Measurements from ENCODE around the gene CCKAR.
"Not testable (repeated sequence)": the region's sequence is repeated elsewhere in the genome, so short reads cannot be mapped to it uniquely, and the experiment has no call there.

CCKAR gene

GRCh38 chr4:26490111-26490959, at the start of gene CCKAR:
TSS of gene CCKAR (minus strand) at chr4:26490484. CDS start at chr4:26490267, 217 bp downstream.
- DNase-seq (ENCODE audit: low spot score), result no peak

DNA sequence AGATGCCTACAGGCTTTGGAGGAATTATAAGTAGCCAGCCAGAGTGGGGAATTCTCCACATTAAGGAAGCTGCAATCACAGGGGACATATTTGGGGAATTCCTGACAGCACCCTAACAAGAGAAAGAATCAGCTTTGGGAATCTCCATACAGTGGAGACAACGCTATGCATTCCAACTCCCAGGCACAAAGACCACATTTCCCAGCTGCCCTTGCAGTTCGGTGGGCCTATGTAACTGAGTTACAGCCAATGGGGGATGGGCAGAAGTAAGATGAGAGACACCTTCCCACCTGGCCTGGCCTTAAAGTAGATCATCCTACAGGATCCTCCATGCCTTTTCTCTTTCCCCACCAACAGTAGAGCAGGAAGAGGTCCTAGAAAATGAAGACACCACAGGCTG, 43.4 kb upstream of the CCKAR start:
- no peak for DNase-seq (ENCODE audit: low spot score)

DNA sequence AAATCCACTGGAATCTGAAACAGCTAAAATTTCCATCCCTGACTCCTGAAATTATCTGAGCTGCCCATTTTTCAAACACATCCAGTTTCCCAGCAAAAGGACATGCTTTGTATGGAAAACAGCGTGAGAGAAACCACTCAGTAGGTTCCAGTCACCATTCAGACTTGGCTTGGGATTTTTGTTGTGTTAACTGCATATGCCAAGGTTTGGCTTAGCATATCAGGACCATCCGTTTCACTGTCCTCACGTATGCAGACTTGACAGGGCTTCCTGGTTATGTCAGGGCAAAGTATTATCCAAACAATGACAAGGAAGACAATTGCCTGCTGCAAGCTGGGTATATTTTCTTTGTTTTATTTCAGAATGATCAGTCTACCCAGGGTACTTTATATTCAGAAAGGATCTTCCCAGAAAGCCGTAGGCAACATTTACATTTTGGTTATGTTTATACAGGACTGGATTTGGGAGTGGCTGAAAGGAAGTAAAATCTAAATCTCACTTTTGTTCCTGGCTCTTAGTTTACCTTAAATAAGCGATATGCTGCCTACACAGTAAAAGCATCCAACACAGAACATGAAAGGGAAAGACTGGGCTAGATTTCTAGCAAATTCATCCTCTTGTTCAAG, 41.3 kb upstream of the CCKAR start:
- DNase-seq (ENCODE audit: low spot score), result no peak

GRCh38 chr4:26530099-26530498, 39.8 kb upstream of the CCKAR start:
- no peak for DNase-seq (ENCODE audit: low spot score)

- DNase-seq (ENCODE audit: low spot score), result no peak
Measured at GRCh38 chr4:26529479-26529878, 39.2 kb upstream of the CCKAR start.

DNA sequence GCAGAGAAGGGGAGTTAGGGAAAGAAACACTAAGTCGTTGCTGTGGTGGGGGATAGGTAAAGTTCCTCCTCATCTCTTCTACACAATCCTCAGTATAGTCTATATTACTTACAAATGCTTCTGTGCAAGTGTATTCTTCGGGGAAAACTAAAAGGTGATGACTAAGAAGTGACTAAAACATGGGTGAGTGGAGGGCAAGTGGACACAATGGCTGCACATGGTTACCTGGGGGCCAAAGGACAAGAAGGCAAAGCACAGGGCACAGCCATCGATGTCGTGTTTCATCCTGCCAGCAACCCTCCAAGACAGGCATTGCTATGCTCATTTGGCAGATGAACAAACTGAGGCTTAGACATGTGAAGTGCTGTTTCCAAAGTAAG, 35.5 kb upstream of the CCKAR start:
- no peak for DNase-seq (ENCODE audit: low spot score)

DNA sequence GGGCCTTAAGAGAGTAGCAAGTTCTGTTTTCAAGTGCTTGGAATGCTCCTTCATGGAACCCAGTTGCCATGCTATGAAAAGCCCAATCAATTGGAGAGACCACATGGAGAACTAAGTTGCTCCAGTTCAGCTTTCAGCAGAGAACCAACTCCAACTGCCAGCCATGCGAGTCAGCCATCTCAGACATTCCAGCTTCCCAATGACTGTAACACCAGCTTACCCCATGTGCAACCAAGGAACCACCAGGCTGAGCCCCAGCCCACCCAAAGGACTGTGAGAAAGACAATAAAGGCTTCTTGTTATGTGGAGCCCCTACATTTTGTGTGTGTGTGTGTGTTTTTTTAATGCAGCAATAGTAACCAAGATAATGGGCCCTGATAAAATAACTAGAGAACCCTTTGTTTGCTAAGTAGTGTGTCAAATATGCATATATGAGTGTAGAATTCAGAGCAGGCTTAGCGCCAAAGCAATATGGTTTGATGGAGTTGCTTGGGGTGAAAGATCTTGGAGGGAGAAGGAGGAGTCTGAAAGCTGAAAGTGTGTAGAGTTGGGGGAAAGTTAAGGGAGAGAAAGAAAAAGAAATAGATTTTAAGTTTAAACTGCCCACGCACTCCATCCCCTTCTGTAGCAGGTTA, 35.0 kb upstream of the CCKAR start:
- DNase-seq (ENCODE audit: low spot score), result no peak

GRCh38 chr4:26524011-26524410, 33.7 kb upstream of the CCKAR start:
- no peak for DNase-seq (ENCODE audit: low spot score)

DNA sequence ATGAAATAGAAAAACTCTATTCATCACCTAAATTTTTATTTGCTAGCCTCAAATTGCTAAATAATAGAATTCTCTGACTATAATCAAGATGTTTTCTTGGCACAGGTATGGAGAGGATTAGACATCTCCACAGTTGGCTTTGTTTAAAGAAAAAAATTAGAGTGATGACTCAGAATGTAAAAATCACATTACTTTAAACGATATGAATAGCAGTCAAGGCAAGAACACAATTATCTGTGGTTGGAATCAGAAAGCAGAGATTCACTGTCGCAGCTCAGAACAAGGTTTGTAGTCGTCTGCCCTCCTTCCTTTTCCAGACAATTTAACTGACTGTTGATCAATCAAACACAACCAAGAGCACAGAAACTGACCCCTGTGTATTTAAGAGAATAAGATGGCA, 32.2 kb upstream of the CCKAR start:
- DNase-seq (ENCODE audit: low spot score), result no peak

- no peak for DNase-seq (ENCODE audit: low spot score)
Measured at GRCh38 chr4:26520728-26521450, 30.6 kb upstream of the CCKAR start.

GRCh38 chr4:26515936-26516335, 25.7 kb upstream of the CCKAR start:
- no peak for DNase-seq (ENCODE audit: low spot score)

DNA sequence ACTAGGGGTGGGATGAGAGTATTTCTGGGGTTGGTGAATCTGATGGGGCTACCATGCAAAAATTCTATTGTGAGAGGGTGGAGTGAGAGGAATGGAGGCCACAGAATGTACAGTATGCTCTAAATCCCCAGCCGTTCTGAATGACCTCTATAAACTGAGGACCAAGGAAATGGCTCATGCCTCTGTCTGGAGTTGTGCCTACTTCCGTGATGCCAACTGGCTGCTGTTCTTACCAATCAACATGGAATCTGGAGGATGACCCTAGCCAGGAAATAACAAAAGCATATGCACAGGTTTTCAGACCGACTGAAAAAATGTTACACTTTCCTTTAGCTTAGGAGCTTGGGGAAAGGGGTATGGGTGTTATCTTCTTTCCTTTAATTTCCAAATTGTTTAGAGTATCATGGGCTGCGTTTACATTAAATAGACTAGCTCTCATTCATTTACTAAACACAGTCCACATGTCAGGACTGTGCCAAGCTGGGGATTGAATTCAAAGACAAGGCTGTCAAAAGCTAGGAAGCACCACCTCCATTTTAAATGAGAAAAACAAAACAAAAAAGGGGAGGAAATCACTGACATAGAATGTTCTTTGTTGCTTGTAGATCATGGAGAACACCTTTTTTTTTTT, 20.2 kb upstream of the CCKAR start:
- DNase-seq (ENCODE audit: low spot score), result no peak

- no peak for DNase-seq (ENCODE audit: low spot score)
Measured at GRCh38 chr4:26509681-26510333, 19.5 kb upstream of the CCKAR start.

DNA sequence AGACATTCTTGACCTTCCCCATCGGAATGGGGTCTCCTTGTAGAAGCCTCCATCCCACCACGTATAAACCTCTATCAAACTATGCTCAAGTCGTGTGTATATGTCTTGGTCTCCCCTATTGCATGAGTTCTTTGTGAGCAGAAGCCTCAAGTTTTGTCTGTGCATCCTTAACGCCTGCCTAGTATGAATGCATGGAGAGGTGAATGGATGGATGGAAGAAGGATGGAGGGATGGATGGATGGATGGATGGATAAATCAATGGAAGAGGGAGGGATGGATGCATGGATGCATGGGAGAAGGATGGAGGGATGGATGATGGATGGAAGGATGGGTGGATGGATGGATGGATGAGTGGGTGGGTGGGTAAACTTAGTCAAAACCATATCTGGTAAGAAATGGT, 17.0 kb upstream of the CCKAR start:
- no peak for DNase-seq (ENCODE audit: low spot score)

DNA sequence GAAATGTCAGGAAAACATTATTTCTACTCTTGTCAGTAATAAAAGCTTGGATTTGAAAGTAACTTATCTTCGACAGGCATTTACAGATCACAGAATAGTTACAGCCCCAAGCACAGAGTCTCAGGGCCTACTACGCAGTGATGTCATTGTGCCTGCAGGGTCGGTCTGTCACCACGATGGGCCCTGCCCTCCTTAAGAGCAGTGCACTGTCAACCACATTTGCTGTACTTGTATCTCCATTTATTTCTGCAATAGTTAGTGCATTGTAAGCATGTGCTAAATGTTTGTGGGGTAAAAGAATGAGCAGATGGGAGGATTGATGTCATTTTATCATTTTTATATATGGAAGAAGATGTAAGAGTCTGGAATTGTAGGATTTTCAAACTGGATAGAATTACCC, 13.6 kb upstream of the CCKAR start:
- no peak for DNase-seq (ENCODE audit: low spot score)

DNA sequence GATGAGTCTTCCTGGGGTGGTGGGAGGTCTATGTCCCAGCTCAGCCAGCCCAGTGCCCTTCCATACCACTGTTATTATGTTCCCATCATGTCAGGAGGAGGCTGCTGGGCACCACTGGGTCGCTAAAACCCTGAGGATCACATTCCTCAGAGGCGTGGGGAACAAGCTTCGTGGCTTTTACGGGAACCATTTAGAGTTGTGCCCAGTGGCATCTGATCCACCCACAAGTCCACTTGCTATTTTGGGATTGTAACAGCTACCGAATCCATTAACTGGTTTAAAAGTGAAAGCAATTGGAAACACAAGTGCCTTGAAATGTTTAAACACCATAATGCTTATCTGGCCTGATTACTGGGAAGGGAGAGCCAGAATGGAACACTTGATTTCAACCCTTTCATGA, 13.1 kb upstream of the CCKAR start:
- DNase-seq (ENCODE audit: low spot score), result no peak

DNA sequence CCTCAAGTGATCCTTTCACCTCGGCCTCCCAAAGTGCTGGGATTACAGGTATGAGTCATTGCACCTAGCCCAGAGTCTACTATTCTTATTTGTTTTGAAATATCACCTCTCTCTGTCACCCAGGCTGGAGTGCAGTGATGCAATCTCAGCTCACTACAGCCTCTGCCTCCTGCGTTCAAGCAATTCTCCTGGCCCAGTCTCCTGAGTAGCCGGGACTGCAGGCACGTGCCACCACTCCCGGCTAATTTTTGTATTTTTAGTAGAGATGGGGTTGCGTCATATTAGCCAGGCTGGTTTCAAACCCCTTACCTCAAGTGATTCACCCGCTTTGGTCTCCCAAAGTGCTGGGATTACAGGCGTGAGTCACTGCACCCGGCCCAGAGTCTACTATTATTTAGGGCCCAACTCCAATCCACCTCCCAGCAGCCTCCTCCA, 10.3 kb upstream of the CCKAR start:
- not testable (repeated sequence) for DNase-seq (ENCODE audit: low spot score)

- DNase-seq (ENCODE audit: low spot score), result no peak
Measured at GRCh38 chr4:26496207-26496783, 6.0 kb upstream of the CCKAR start.

DNA sequence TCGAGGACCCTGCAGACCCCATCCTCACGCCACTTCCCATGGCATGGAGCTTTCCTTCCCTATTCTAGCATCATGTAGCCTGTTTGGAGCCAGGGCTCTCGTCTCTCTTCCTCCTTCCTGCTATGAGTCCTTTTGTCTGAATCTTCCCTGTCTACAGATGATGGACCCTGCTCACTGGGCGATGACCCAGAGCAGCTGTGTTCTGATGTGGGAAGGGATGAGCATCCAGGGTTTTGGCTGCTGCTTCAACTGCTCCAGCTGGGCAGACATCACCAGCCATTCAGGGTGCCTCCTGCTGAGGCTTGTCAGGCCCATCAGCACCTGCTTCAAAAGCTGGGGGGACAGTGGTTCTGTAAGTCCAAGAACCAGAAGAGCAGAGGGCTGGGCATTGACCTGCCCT, 3.2 kb upstream of the CCKAR start:
- DNase-seq (ENCODE audit: low spot score), result no peak

- no peak for DNase-seq (ENCODE audit: low spot score)
Measured at GRCh38 chr4:26491449-26492170, 1.3 kb upstream of the CCKAR start.

- DNase-seq (ENCODE audit: low spot score), result no peak
Measured at GRCh38 chr4:26490960-26491284, 638 bp upstream of the CCKAR start.
